HG02678 (cell line): Measurements from ENCODE around the gene RER1.
"Not testable (repeated sequence)": the region's sequence is repeated elsewhere in the genome, so short reads cannot be mapped to it uniquely, and the experiment has no call there.

Experiments
- ATAC-seq: cut with Tn5 transposase; IDR thresholded peaks from one replicate; pipeline ENCODE4 v1.9.1; 2021; ENCODE audit warnings: mild to moderate bottlenecking, moderate library complexity; ENCODE audit not compliant: unreplicated experiment

RER1 gene

GRCh38 chr1:2440346-2440745, 48.7 kb downstream of the RER1 start:
- ATAC-seq, result not testable (repeated sequence)

GRCh38 chr1:2441746-2442145, 50.1 kb downstream of the RER1 start:
- ATAC-seq, result no peak

- ATAC-seq, result no peak
Observed at GRCh38 chr1:2442661-2443060, 51.0 kb downstream of the RER1 start.

- no peak for ATAC-seq
Observed at GRCh38 chr1:2443277-2444137, 51.9 kb downstream of the RER1 start.

GRCh38 chr1:2444138-2444591, 52.5 kb downstream of the RER1 start:
- ATAC-seq, result no peak

GRCh38 chr1:2445162-2445822, 53.7 kb downstream of the RER1 start:
- no peak for ATAC-seq

GRCh38 chr1:2445823-2446215, 54.2 kb downstream of the RER1 start:
- ATAC-seq, result no peak

GRCh38 chr1:2446394-2446793, 54.8 kb downstream of the RER1 start:
- no peak for ATAC-seq

GRCh38 chr1:2446861-2447260, 55.2 kb downstream of the RER1 start:
- ATAC-seq, result no peak

GRCh38 chr1:2447276-2448097, 55.8 kb downstream of the RER1 start:
- ATAC-seq, result no peak

GRCh38 chr1:2448098-2448445, 56.4 kb downstream of the RER1 start:
- no peak for ATAC-seq

GRCh38 chr1:2449636-2450454, 58.2 kb downstream of the RER1 start:
- no peak for ATAC-seq

GRCh38 chr1:2451741-2452140, 60.1 kb downstream of the RER1 start:
- no peak for ATAC-seq

- no peak for ATAC-seq
Observed at GRCh38 chr1:2452201-2452931, 60.7 kb downstream of the RER1 start.

GRCh38 chr1:2452932-2453315, 61.3 kb downstream of the RER1 start:
- no peak for ATAC-seq

GRCh38 chr1:2454227-2454626, 62.6 kb downstream of the RER1 start:
- no peak for ATAC-seq
